Measurements from ENCODE around the gene EPC1. TPM values are rescaled to one million over a fixed set of nuclear protein-coding genes. Genes with fewer than 3 reads are reported as not detected.
A peak's percentile ranks its signal among the peaks of the same experiment; 100 is the strongest.
"Not testable (repeated sequence)": the region's sequence is repeated elsewhere in the genome, so short reads cannot be mapped to it uniquely, and the experiment has no call there.

The EPC1 gene
- total RNA-seq, 1 donor from 2014 or later, result 8.8 TPM

DNA sequence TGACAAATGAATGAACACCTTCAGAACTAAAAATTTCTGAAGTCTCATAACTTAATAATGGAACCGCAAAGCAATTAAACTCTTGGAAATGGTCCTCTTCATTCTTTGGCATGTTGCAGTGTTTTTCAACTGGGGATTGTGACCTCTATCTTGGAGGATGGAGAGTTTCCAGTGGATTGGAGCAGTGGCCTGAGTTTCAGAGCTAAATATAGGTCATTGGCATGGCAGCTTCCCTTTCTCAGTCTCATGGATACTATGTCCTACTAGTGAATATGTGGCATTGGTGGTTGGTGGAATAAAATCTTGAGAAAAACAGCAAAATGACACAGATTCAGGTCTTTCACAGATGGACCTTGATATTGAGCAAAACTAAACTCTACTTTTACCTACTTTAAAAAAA lies 24.1 kb upstream of the EPC1 start:
- H3K4me3 ChIP-seq (ENCODE audit: low read depth, low read length), result no peak overlapping the region
- DNase-seq (ENCODE audit: low read depth), result no peak
- TF ChIP-seq CTCF (conservative IDR thresholded peaks at IDR 0.05; ENCODE audit: low read depth, low read length), result no peak

DNA sequence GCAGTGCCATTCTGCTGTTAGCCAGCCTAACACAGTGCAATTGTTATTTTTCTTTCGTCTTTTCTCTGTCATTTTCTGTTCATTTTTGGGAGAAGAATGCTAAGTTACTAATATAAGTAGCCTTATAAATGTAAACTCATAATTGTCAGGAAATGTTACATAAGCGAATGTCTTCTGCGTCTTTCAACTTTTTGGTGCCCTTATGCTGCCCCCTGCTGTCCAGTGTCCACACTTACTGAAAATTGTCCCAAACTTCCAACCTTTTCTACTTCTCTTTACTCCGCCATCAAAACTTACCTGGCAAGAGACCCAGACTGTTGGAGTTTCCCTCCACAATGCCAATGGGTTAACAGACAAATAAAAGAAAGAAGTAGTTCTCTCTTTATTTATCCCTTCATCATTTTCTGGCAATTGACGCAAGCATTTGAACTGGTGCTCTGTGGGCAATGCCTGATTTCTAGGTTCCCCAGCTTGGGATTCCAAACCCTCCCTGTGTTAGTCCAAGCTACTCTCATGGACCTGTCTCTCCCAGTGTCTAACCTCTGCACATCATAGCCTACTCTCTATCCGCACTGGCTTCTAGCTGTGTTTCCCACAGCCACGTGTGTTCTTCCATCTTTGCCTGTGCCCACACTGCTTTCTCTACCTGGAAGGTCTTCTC lies 21.0 kb upstream of the EPC1 start:
- peak; percentile 84 for TF ChIP-seq CTCF (conservative IDR thresholded peaks at IDR 0.05; ENCODE audit: low read depth, low read length)
- no peak for DNase-seq (ENCODE audit: low read depth)
- no peak overlapping the region for H3K4me3 ChIP-seq (ENCODE audit: low read depth, low read length)

GRCh38 chr10:32366588-32366987 lies 19.6 kb upstream of the EPC1 start:
- no peak for TF ChIP-seq CTCF (conservative IDR thresholded peaks at IDR 0.05; ENCODE audit: low read depth, low read length)
- DNase-seq (ENCODE audit: low read depth), result no peak
- H3K4me3 ChIP-seq (ENCODE audit: low read depth, low read length), result no peak overlapping the region

GRCh38 chr10:32366111-32366510 lies 19.2 kb upstream of the EPC1 start:
- TF ChIP-seq CTCF (conservative IDR thresholded peaks at IDR 0.05; ENCODE audit: low read depth, low read length), result no peak

GRCh38 chr10:32365404-32365803 lies 18.4 kb upstream of the EPC1 start:
- DNase-seq (ENCODE audit: low read depth); H3K4me3 ChIP-seq (ENCODE audit: low read depth, low read length): not testable (repeated sequence)

More at GRCh38 chr10:32366111-32366510, 19.2 kb upstream of the EPC1 start:
- H3K4me3 ChIP-seq (ENCODE audit: low read depth, low read length), result no peak overlapping the region
- DNase-seq (ENCODE audit: low read depth), result no peak

DNA sequence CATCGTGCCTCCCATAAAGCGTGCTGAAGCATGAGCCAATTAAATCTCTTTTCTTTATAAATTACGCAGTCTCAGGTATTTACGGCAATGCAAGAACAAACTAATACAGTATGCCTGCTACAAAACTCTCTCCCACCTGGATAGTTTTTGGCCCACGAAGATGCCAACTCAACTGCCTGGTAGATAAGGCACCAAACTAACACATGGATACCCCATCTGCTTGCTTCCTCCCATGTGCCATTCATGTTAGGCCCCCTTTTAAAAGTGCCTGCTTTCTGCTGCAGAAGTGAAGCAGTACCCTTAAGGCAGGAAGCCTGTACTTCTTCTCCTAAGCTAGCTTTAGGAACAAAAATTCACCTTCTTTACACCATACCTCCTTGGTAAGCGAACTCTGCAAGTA lies 15.6 kb upstream of the EPC1 start:
- no peak for TF ChIP-seq CTCF (conservative IDR thresholded peaks at IDR 0.05; ENCODE audit: low read depth, low read length)
- no peak for DNase-seq (ENCODE audit: low read depth)

GRCh38 chr10:32360884-32361283 lies 13.9 kb upstream of the EPC1 start:
- no peak overlapping the region for H3K4me3 ChIP-seq (ENCODE audit: low read depth, low read length)
- no peak for DNase-seq (ENCODE audit: low read depth)
- TF ChIP-seq CTCF (conservative IDR thresholded peaks at IDR 0.05; ENCODE audit: low read depth, low read length), result no peak

More for the DNA sequence above, 15.6 kb upstream of the EPC1 start:
- no peak overlapping the region for H3K4me3 ChIP-seq (ENCODE audit: low read depth, low read length)

All from epithelial cell of proximal tubule (primary cell).